GM18517 (cell line): ENCODE data around the gene TLX2.

Experiments
- ATAC-seq: cut with Tn5 transposase; IDR thresholded peaks from one replicate; pipeline ENCODE4 v1.9.1; 2021; ENCODE audit warnings: mild to moderate bottlenecking, moderate library complexity; ENCODE audit not compliant: unreplicated experiment

The TLX2 gene

GRCh38 chr2:74531666-74532065 is 17.4 kb downstream of the TLX2 start:
- ATAC-seq = no peak

GRCh38 chr2:74532222-74532621 is 18.0 kb downstream of the TLX2 start:
- ATAC-seq = no peak

- ATAC-seq = no peak
Measured at GRCh38 chr2:74533464-74533863, 19.2 kb downstream of the TLX2 start.

- ATAC-seq = no peak
Measured at GRCh38 chr2:74534411-74534810, 20.2 kb downstream of the TLX2 start.

- no peak for ATAC-seq
Measured at GRCh38 chr2:74535440-74535965, 21.3 kb downstream of the TLX2 start.

- ATAC-seq = no peak
Measured at GRCh38 chr2:74536166-74536950, 22.1 kb downstream of the TLX2 start.

GRCh38 chr2:74537140-74537539 is 22.9 kb downstream of the TLX2 start:
- no peak for ATAC-seq

- ATAC-seq = no peak
Measured at GRCh38 chr2:74538881-74539339, 24.7 kb downstream of the TLX2 start.

GRCh38 chr2:74540291-74540690 is 26.0 kb downstream of the TLX2 start:
- no peak for ATAC-seq

- no peak for ATAC-seq
Measured at GRCh38 chr2:74542978-74543377, 28.7 kb downstream of the TLX2 start.

- ATAC-seq = no peak
Measured at GRCh38 chr2:74544634-74545033, 30.4 kb downstream of the TLX2 start.

- no peak for ATAC-seq
Measured at GRCh38 chr2:74546004-74546403, 31.8 kb downstream of the TLX2 start.

GRCh38 chr2:74548285-74548899 is 34.1 kb downstream of the TLX2 start:
- ATAC-seq = no peak

- ATAC-seq = no peak
Measured at GRCh38 chr2:74548900-74549826, 34.9 kb downstream of the TLX2 start.

GRCh38 chr2:74550231-74550630 is 36.0 kb downstream of the TLX2 start:
- no peak for ATAC-seq

- no peak for ATAC-seq
Measured at GRCh38 chr2:74551530-74551929, 37.3 kb downstream of the TLX2 start.

- no peak for ATAC-seq
Measured at GRCh38 chr2:74551942-74552913, 38.0 kb downstream of the TLX2 start.

- ATAC-seq = no peak
Measured at GRCh38 chr2:74552914-74553811, 38.9 kb downstream of the TLX2 start.
